ENCODE data around the gene SCAPER.
"Not testable (repeated sequence)": the region's sequence is repeated elsewhere in the genome, so short reads cannot be mapped to it uniquely, and the experiment has no call there.

Gene SCAPER

GRCh38 chr15:76823890-76824289 is 81.2 kb downstream of the SCAPER start:
- H3K27me3 ChIP-seq (ENCODE audit: insufficient read depth, poor library complexity, severe bottlenecking) = no peaks in the 10 kb centered on the region
- TF ChIP-seq CTCF (IDR thresholded peaks at IDR 0.05; ENCODE audit: insufficient read depth, low read length) (no peak), POLR2AphosphoS5 (IDR thresholded peaks at IDR 0.05; ENCODE audit: low read depth) (no peak), SPI1 (IDR thresholded peaks at IDR 0.05; ENCODE audit: borderline replicate concordance, low read depth) (no peak), GABPA (IDR thresholded peaks at IDR 0.05; ENCODE audit: low read depth) (no peak), REST (IDR thresholded peaks at IDR 0.05; ENCODE audit: insufficient replicate concordance, low read depth) (no peak)
- no peak overlapping the region for H3K4me3 ChIP-seq (replicated peaks; ENCODE audit: insufficient read depth, low read length)
- DNase-seq (ENCODE audit: low read depth in 1 of 2, low spot score in 1 of 2) = no peak
- no peak overlapping the region for H3K27ac ChIP-seq (replicated peaks)

GRCh38 chr15:76823303-76823702 is 81.8 kb downstream of the SCAPER start:
- TF ChIP-seq REST (IDR thresholded peaks at IDR 0.05; ENCODE audit: insufficient replicate concordance, low read depth) (no peak), POLR2AphosphoS5 (IDR thresholded peaks at IDR 0.05; ENCODE audit: low read depth) (no peak), GABPA (IDR thresholded peaks at IDR 0.05; ENCODE audit: low read depth) (no peak), SPI1 (IDR thresholded peaks at IDR 0.05; ENCODE audit: borderline replicate concordance, low read depth) (no peak), CTCF (IDR thresholded peaks at IDR 0.05; ENCODE audit: insufficient read depth, low read length) (no peak)
- DNase-seq (ENCODE audit: low read depth in 1 of 2, low spot score in 1 of 2) = no peak
- Histone ChIP-seq H3K4me3 (replicated peaks; ENCODE audit: insufficient read depth, low read length) (no peak overlapping the region), H3K27ac (replicated peaks) (no peak overlapping the region), H3K27me3 (ENCODE audit: insufficient read depth, poor library complexity, severe bottlenecking) (no peaks in the 10 kb centered on the region)

- H3K27me3 ChIP-seq (ENCODE audit: insufficient read depth, poor library complexity, severe bottlenecking); H3K4me3 ChIP-seq (replicated peaks; ENCODE audit: insufficient read depth, low read length); DNase-seq (ENCODE audit: low read depth in 1 of 2, low spot score in 1 of 2); H3K27ac ChIP-seq (replicated peaks): not testable (repeated sequence)
These were observed 86.2 kb downstream of the SCAPER start for GRCh38 chr15:76818926-76819325.

- Histone ChIP-seq H3K27me3 (ENCODE audit: insufficient read depth, poor library complexity, severe bottlenecking) (no peaks in the 10 kb centered on the region), H3K27ac (replicated peaks) (no peak overlapping the region), H3K4me3 (replicated peaks; ENCODE audit: insufficient read depth, low read length) (no peak overlapping the region)
- DNase-seq (ENCODE audit: low read depth in 1 of 2, low spot score in 1 of 2) = no peak
- no peak for TF ChIP-seq GABPA (IDR thresholded peaks at IDR 0.05; ENCODE audit: low read depth)
These were observed 89.7 kb downstream of the SCAPER start for GRCh38 chr15:76815421-76815820.

- DNase-seq (ENCODE audit: low read depth in 1 of 2, low spot score in 1 of 2) = no peak
- H3K4me3 ChIP-seq (replicated peaks; ENCODE audit: insufficient read depth, low read length) = no peak overlapping the region
- H3K27me3 ChIP-seq (ENCODE audit: insufficient read depth, poor library complexity, severe bottlenecking) = no peaks in the 10 kb centered on the region
- H3K27ac ChIP-seq (replicated peaks) = no peak overlapping the region
- no peak for TF ChIP-seq REST (IDR thresholded peaks at IDR 0.05; ENCODE audit: insufficient replicate concordance, low read depth)
- TF ChIP-seq SPI1 (IDR thresholded peaks at IDR 0.05; ENCODE audit: borderline replicate concordance, low read depth) = no peak
- no peak for TF ChIP-seq CTCF (IDR thresholded peaks at IDR 0.05; ENCODE audit: insufficient read depth, low read length)
- TF ChIP-seq POLR2AphosphoS5 (IDR thresholded peaks at IDR 0.05; ENCODE audit: low read depth) = no peak
- TF ChIP-seq GABPA (IDR thresholded peaks at IDR 0.05; ENCODE audit: low read depth) = no peak
These were observed 92.8 kb downstream of the SCAPER start for GRCh38 chr15:76812381-76812780.

Measured in HL-60 (cell line).